HT-29 (cell line): ENCODE data around the gene ZRSR2. TPM values are rescaled to one million over a fixed set of nuclear protein-coding genes. Genes with fewer than 3 reads are reported as not detected.
"Not testable (repeated sequence)": the region's sequence is repeated elsewhere in the genome, so short reads cannot be mapped to it uniquely, and the experiment has no call there.

ENCODE experiments used
- DNase-seq: peaks from one replicate; pipeline ENCODE4 v3.0.0-alpha.2; 2015; ENCODE audit warnings: low spot score
- total RNA-seq: library from RNA; depleted of rRNA; stranded (reverse); fragments of >200 nt; shearing (Covaris generic); gene quantifications from 2 replicates; pipeline ENCODE4 v1.2.3, GENCODE V29; 2014; rRNA removed

The ZRSR2 gene, protein sequence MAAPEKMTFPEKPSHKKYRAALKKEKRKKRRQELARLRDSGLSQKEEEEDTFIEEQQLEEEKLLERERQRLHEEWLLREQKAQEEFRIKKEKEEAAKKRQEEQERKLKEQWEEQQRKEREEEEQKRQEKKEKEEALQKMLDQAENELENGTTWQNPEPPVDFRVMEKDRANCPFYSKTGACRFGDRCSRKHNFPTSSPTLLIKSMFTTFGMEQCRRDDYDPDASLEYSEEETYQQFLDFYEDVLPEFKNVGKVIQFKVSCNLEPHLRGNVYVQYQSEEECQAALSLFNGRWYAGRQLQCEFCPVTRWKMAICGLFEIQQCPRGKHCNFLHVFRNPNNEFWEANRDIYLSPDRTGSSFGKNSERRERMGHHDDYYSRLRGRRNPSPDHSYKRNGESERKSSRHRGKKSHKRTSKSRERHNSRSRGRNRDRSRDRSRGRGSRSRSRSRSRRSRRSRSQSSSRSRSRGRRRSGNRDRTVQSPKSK
- 1.9 and 3.8 TPM in 2 replicates for total RNA-seq

DNA sequence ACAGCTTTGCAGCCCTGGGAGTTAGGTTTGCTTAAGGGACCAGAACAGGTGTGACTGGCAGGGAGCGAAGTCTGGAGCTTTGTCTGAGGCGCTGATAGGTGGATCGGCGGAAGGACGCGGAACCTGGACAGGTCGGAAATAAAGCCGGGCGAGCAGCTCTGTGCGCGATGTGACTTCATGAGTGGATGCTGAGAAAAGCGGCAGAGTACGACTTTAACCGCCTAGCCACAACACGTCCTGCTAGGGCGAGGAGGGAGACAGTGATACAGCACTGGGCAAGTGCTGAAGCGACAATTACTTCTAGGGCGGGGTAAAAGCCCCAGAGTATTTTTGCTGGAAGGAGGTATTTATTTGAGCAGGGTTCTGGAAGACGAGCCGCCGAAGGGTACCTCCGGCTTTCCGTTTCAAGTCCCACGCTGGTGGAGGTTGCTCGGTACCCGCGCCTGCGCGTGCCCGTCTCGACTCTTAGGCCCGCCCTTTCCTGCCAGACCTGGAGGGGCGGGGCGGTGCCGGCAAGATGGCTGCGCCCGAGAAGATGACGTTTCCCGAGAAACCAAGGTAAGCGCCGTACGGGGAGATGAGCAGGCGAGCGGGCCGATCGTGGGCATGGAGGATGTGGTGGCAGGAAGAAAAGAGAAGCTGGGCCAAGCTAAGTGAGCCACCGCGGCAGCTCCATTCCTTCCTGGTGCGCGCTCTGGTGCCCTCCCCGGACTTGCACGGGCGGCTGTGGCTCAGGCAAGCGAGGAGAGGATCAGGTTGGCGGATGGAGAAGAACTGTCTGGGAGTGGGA lies at the start of gene ZRSR2:
TSS of gene ZRSR2 (plus strand) at position 506 of the 790 bp plus-strand sequence. CDS start at position 518, 12 bp downstream.
- DNase-seq, result peak; percentile 76

DNA sequence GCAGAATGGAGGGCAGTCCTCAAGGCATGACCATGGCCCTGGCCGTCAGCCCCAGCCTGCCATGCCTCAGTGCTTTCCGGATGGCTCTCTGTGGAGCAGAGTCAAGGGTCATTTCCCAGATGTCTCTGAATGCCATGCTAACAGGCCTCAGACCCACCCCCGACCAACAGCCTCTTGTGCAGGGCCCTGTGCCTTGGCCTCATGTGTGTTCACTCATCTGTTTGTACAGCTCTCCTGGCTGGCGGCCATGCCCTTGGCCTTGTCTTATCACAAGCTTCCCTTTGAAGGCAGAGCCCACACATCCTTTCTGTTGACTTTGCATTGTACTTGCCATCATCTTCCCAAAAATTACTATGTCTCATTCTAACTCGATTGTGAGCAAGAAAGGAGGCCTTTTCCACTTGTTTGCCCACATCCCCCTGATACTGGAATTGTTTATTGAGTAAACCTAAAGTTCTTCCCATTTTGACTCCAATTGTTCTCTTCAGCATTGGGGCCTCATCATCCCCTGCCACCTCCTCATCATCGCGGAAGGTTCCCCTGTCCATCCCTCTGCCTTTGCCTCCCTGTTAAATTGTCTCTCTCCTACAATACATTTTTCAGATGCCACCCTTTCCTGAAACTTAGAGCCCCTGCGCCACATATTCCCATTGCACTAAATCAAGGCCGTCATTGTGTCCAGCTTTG lies 46.0 kb upstream of the ZRSR2 start:
- no peak for DNase-seq

DNA sequence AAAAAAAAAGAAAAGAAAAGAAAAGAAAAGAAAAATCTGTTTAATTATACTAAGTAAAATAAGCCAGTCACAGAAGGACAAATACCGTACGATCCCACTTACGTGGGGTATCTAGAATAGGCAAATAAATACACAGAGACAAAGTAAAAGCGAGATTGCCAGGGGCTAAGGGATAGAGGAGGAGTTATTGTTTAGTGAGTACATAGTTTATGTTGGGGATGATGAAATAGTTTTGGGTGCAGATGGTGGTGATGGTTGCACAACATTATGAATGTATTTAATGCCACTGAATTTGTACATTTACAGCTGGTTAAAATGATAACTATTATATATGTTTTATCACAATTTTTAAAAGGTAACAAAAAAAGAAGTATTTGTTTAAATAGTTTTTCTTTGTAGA lies 45.1 kb upstream of the ZRSR2 start:
- DNase-seq, result no peak

DNA sequence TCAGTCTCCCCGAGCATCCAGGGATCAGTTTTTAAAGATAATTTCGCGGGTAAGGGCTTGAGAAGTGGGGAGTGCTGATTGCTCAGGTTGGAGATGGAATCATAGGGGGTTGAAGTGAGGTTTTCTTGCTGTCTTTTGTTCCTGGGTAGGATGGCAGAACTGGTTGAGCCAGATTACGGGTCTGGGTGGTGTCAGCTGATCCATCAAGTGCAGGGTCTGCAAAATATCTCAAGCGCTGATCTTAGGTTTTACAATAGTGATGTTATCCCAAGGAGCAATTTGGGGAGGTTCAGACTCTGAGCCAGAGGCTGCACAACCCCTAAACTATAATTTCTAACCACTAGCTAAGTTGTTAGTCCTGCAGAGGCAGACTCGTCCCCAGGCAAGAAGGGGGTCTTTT lies 43.6 kb upstream of the ZRSR2 start:
- DNase-seq, result not testable (repeated sequence)

DNA sequence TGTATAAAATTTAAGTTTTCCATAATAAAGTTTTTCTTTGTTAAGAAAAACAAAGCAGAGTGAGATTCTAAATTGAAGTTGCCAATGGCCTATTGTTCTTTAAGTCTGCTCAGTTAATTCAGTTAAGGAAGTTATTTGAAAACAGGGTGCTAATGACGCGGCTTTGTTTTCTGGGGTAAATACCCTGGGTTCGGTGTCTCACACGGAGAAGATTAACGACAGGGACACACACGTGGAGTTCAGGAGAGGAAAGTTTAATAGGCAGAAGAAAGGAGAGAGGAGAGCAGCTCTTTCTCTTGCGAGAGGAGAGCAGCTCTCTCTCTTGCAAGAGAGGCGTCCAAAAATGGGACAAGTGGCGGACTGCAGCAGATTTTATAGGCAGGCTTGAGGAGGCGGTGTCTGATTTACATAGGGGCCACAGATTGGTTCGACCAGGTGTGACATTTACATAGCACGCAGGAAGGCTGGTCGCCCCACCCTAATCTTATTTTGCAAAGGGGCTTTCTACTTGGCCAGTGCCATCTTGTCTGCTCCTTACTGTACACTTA lies 42.6 kb upstream of the ZRSR2 start:
- no peak for DNase-seq

DNA sequence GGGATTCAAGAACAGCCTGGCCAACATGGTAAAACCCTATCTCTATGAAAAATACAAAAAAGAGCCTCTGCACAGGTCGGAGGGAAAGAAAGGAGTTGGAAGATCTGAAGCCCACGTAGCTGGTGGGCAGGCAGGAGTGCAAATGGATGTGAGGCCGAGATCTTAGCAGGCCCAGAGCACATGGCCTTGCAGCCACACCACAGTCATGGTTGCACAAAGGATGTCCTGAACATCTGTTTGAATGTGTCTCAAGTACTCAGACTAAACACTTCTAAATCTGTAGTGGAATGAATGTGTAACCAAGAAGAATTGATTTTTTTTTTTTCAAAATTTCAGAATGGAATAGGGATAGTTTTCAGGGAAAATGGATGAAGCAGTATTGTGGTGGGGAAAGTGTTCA lies 41.4 kb upstream of the ZRSR2 start:
- DNase-seq, result no peak

DNA sequence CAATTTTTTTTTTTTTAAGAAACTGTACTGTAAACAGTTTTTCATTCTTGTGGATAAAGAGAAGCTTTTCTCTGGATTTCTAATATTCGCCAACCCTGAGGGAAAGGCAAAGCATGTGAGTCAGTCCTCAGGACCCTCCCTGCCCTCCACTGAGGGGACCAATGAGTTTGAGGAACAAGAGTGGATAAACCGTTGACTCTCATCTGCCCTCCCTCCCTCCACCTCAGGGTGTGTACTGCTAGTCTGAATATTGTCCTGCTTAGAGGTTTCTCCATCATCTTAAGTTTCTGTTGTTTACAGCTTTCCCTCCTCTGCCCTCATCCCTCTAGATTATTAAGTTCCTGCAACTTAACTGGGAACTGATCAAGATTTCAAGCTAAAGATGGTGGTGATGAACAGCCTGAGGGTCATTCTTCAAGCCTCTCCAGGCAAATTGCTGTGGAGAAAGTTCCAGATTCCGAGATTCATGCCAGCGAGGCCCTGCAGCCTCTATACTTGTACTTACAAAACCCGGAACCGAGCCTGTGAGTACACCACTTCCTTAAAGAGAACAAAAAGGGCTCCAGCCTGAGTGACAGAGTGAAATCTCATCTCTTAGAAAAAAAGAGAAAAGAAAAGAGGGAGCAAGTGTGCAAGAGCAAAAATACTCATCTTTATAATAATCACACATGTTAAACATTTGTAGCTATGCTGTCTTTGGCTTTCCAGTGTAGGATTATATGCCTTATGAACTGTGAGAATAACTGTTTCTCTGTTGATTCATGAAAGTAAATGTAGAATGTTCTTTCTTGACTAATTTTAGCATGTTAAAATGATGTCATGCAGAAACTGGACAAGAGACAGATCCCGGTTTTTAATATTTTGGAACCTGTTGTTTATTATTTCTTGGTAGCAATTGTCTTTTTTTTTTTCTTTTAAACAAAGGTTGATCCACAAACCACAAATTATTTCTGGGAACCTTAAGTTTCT lies 40.4 kb upstream of the ZRSR2 start:
- DNase-seq, result no peak

DNA sequence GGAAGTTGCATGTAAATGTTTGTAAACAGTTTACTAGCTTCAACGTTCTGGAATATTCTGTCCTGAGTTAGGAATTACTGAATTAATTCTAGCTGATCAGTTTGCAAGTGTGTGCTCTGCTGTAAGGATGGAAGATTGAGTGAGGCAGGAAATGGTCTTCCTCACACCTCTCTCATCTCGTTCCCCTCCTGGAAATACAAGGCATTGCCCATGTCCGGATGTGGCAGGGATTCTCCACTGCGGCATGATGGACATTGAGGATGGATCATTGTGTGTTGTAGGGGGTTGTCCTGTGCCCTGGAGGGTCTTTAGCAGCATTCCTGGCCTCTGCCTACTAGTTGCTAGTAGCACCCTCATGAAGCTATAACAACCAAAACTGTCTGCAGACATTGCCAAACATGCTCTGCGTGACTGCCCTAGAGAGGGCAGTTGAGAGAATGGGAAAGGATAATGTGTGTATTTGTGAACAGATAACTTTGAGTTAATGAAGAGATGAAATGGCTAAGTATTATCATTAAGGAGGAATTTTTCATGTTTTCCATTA lies 39.6 kb upstream of the ZRSR2 start:
- no peak for DNase-seq

DNA sequence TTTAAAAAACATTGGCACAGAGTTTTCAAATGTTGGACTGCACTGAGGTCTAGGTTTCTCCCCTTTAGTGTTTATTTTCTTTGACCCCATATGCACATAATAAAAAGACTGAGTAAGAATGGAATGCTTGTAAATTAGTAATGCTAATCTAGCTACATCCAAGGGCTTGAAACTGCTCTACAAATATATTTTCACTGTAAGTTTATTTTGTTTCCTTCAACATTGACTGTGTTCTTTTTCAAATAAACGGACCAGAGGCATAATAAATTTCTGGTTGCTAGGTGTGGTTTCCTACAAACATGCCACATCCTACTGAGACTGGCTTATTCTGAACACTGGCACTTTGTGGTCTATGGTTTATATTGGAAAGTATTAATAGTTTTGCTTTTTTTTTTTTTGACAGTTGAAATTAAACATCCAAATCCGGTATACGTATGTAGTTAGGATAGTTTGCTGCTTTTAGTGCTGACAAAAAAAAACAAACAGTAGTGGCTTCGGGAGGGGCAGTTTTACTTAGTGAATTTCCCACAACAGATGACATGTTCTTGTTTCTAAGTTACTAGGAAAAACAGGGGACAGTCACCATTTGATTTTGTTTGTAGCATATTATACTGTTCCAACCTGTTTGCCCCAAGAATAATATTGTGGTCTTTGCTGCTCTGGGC lies 39.0 kb upstream of the ZRSR2 start:
- no peak for DNase-seq

DNA sequence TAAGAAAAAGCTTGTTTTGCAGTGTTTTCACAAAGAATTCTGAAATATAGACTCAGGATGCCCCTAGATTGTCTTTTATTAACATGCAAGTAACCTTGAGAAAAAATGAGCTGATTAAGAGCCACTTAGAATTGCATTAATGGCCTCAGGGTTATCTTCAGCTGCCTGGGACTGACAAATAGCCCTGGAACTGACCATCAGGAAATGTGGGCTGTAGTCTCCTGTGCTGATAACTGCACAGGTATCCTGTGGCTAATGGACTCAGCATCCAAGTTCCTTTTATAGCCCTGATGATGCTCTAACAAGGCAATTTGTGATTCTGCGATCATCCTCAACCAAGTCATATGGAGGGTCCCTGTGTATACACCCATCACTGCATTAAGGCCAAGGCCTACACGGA lies 35.2 kb upstream of the ZRSR2 start:
- no peak for DNase-seq

DNA sequence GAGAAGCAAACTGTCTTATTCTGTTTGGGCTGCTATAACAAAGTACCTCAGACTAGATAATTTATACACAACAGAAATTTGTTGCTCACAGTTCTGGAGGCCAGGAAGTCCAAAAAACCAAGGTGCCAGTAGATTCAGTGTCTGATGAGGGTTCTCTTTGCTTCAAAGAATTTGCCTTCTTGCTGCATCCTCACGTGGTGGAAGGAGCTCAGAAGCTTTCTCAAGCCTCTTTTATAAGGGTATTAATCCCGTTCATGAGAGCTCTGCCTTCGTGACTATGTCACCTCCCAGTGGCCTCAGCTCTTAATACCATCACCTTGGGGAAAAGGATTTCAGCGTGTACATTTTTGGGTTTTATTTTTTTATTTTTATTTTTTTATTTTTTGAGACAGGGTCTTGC lies 32.1 kb upstream of the ZRSR2 start:
- DNase-seq, result no peak

DNA sequence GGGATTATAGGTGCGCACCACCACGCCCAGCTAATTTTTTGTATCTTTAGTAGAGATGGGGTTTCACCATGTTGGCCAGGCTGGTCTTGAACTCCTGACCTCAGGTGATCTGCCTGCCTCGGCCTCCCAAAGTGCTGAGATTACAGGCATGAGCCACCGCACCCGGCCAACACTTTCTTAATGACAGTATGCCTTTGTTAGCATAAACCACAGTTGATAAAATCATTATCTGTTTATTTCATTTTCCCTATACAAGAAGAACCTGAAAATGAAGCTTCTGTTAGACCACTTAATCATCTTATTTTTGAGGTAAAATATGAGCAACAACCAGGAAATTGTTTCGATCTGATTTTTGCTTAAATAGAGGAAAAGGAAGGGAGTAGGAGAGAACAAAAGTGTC lies 30.4 kb upstream of the ZRSR2 start:
- not testable (repeated sequence) for DNase-seq

DNA sequence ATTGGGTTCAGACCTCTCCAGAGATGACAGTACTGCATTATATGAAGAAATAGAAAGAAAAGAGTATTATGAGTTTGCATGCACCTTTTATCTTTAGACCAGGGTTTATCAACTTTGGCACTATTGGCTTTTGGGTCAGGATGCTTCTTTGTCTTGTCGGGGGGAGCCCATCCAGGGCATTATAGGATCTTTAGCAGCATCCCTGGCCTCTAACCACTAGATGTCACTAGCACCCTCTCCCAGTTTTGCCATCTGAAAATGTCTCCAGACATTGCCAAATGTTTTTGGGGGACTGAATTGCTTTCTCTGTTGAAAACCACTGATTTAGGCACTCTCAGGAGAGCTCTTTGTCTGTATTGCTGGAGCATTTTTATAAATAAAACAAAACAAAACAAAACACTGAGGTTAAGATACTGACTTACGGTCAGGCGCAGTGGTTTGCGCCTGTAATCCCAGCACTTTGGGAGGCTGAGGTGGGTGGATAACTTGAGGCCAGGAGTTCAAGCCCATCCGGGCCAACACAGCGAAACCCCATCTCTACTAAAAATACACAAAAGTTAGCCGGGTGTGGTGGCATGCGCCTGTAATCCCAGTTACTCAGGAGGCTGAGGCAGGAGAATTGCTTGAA lies 28.6 kb upstream of the ZRSR2 start:
- peak; percentile 50 for DNase-seq

DNA sequence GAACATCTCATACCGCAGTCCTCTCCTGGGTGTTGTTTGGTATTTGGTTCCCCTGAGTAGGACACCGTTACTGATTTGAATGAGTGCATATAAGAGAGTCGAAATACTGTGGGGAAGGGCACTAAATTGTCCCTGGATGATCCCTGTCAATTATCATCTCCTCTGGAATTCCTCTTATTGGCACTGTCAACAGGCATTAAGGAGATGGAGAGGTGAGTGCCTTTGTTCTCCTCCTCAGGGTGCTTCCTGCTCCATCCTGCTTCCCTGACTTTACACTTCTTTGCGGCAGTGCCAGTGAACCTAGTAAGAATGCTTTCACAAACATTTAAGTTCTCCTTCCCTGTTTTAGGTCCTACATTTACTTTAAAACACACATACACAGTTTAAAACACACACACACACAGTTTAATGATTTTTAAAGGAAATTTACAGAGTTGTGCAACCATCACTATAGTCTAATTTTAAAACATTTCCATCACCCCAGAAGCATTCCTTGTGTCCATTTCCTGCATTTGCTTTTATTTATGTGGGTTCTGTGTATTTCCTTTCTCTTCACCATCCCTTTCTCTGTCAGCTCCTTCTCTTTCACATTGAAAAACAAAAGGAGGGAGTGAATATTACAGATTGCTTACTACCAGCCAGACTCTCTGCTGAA lies 20.9 kb upstream of the ZRSR2 start:
- DNase-seq, result no peak

DNA sequence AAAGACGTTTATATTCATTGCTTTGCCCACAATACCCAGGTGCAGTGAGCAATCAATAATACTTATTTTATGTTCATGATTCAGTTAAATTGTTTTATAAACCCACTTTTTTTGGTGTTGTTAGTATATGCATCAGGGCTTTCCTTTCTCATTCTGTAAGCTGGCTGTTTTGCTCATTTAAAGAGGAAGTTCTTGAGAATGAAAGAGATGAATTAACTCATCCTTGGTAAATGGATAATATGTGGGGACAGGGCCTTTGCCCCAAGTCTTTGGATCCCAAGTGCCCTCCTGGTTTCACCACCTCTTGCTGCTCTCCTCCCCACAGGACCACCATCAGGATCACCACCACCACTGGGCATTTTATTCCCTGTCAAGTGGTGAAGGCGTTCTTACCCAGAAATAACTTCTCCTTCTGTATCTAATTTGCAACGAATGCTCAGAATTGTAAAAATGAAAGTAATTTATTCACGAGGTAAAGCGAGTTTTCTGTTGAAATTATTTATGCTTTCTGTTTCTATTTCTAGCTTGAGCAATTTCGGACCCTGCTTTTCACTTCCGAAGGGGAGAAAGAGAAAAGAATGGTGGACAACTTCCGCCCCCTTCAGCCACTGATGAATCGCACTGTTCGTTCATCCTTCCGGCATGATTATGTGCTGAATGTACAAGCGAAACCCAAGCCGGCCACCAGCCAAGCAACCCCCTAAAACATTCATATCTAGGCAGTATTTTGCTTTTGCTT lies 8.2 kb upstream of the ZRSR2 start:
- DNase-seq, result no peak

DNA sequence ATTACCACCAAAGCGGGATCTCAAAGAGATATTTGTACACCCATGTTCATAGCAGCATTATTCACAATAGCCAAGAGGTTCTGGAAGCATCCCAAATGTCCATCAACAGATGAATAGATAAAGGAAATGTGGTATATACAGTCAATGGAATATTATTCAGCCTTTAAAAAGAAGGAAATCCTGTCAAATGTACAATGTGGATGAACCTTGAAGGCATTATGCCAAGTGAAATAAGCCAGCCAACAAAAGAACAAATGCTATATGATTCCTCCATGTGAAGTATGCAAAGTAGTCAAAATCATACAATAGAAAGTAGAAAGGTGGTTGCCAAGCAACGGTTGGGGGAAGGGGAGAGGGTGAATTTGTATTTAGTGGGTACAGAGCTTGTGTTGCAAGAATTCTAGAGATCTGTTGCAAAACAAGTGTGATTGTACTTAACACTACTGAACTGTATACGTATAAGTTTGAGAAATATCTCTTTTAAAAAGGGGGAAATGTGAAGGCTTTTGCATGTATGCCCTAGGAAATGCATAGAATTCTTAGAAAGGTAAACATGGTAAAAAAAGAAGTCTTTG lies 5.0 kb upstream of the ZRSR2 start:
- DNase-seq, result no peak

DNA sequence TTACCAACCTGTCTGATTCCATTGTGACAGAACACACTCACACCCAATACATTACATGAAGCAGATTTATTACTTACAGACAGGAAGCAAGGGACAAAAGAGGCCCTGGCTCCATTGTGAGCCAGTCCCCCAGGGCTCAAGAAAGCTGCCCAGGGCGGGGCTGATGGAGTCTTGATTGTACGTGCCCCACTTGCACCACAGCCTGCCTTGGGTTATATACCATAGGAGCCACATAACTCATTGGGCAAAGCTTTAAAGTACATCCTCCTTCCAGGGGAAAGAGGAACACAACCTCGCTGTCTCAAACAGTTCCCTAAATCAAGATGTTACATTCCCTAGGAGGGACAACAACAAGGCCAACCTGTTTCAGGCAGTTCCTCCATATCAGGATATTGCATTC lies 3.4 kb upstream of the ZRSR2 start:
- DNase-seq, result no peak
